T-helper 1 cell (primary cell): ENCODE data around the gene OBI1.
"Not testable (repeated sequence)": the region's sequence is repeated elsewhere in the genome, so short reads cannot be mapped to it uniquely, and the experiment has no call there.

ENCODE experiments used
- DNase-seq, 5 donors: peaks; one replicate each; pipeline ENCODE4 v3.0.0-alpha.2; 2012 to 2020

OBI1 gene

DNA sequence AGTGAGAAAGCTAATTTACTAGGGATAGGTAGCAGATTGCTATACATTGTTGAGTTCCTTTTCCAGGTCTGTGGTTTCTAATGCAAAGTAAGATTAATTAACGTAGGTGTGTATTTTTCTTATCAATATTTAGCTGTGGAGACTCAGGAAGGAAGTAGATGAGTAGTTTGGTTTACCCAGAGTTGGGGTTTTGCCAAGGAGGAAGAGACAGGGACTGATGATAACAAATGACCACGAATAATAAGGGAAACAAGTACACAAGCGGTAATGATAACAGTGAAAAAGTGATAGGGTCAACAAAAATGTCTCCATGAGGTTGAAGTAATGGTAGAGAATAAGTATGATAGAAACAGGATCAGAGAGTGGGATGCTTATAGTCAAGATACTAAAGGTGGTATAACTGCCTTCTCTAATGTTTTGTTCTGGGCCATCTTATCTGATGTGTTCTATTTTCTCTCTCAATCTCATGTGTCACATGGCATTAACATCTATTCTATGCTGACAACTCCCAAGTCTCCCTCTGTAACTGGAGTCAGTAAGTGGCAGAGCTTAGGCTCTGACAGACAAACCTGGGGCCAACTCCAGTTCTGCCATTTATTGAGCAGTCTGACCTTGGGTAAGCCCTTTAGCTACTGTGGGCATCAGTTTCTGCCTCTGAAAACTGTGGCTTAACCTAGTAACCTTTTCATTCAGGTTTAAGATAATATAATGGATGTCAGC lies 8.8 kb downstream of the OBI1 start:
- DNase-seq = no peak

DNA sequence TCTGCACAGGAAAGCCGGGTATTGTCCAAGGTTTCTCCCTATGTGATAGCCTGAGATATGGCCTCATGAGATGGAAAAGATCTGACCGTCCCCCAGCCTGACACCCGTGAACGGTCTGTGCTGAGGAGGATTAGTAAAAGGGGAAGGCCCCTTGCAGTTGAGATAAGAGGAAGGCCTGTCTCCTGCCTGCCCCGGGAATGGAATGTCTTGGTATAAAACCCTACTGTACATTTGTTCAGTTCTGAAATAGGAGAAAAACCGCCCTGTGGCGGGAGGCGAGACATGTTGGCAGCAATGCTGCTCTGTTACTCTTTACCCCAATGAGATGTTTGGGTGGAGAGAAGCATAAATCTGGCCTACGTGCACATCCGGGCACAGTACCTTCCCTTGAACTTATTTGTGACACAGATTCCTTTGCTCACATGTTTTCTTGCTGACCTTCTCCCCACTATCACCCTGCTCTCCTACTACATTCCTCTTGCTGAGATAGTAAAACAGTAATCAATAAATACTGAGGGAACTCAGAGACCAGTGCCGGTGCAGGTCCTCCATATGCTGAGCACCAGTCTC lies 11.8 kb downstream of the OBI1 start:
- not testable (repeated sequence) for DNase-seq

DNA sequence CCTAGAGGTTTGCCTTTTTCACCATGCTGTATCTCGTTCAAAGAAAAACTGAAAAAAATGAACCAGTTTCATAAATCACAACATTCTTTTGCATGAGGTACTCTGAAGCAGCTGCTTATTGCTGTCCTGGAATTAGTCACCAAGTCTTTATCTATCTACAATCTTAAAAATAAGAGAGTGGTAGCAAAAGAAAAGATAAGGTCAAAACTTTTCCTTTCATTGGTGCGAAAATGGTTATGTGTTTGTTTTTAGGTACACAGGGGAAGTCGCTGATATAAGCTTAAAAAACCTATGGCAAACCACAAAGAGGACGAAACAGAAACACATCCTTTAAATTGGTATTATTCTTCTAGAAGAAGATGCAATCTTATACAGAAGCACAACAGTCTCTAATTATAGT lies 20.7 kb downstream of the OBI1 start:
- peak in 1 of 5 donors; percentile 55 for DNase-seq

- DNase-seq = no peak
Observed at GRCh38 chr13:78636495-78636894, 22.5 kb downstream of the OBI1 start.

DNA sequence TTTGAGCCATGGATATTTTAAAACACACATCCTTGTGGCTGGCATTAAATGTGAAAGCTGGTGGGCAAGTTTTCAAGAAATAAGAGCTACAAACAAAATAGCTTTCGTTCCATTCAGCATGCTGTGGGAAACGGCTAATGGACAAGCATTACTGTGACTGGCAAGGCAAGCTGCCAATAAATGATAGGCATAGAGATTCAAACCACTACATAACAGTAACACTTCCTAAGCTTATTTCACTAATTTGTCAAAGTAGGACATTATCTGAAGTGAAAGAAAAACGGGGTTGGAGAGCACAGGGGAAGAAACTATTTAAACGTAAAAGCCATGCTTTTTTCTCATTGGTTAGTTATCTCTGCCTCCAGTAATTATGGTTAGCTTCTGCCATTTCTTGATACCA lies 26.0 kb downstream of the OBI1 start:
- no peak for DNase-seq

DNA sequence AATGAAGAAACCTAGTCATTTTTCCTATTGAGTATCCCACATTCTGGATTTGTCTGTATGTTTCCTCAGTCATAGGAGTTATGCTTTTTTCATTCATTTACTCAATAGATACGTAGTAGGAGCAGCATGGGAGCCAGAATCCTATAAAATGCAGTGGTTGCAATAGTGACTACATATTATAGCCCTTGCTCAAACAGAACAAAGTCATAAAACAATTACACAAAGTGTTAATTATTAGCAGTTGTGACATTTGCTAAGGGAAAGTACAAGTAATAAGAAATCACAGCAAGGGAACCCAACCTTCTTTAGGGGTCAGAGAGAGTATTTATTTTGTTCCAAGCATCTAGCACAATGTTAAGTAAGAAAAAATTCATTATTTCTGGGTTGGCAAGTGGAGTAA lies 27.9 kb downstream of the OBI1 start:
- no peak for DNase-seq

DNA sequence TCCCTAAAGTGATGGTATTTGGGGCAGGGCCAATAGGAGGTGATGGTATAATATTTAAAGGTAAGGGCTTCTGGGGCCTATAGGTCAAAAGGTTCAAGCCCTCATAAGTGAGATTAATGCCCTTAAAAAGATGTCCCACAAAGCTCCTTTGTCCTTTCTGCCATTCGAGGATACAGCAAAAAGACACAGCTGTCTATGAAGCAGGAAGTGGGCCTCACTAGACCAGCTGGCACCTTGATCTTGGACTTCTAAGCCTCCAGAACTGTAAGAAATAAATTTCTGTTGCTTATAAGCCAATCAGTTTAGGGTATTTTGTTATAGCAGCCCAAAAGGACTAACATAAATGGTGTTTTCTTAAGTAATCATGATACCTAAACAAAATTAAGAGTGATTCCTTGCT lies 28.4 kb downstream of the OBI1 start:
- DNase-seq = no peak

- DNase-seq = no peak
Observed at GRCh38 chr13:78625384-78625783, 33.6 kb downstream of the OBI1 start.

DNA sequence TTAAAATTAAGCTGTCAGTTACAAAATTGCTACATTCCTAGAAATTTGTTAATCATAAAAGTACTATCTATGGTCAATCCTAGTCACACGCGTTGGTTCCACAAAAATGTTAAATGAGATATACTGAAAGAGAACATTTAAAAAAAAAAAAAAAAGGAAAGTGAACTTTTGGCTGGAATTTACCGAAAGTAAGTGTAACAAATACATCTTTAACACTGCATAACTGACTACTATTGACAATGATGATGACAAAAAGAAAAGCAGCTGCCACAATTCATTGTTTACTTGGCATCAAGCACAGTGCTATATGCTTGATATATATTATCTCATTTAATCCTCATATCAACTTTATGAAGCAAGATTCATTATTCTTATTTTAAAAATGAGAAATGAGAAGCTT lies 35.8 kb downstream of the OBI1 start:
- no peak for DNase-seq

DNA sequence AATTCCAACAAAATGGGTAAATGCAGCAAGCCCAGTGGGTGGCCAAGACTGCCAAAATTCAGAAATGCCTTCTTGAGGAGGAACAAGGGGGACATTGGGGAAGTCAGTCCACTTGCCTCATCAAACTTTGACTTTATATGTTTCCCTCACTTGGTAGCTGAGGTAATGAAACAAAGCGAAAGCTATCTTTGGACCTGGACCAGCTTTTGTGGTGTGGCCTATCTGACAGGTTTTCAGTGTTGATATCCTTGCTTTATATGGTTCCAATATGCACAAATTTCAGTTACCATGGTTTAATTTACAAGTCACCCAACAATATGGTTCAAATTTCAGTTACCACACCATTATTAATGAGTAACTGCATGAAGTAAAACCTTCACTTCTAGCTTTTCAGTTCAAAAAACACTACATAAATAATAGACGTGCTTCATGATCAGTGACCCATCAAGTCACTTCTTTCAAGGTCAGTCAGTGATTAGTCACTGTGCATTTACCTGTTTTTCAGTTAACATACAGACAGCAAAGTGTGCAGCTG lies 38.0 kb downstream of the OBI1 start:
- no peak for DNase-seq

DNA sequence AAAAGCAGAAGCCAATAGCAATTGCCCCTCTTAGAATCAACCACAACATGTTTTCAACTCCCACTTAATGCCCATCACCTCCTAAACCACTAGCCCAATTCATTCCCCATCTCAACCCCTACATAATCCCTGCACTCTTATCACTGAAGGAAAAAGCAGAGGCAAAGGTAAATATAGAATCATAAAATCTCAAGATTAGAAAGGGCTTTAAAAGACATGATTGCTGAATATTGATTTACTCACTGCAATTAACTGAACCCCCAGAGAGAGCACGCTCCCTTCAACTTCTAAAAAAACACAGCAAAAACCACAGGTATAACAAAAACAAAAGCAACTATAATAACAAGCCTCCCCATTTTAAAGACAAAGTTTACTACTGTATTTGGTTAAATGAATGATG lies 40.5 kb downstream of the OBI1 start:
- no peak for DNase-seq

DNA sequence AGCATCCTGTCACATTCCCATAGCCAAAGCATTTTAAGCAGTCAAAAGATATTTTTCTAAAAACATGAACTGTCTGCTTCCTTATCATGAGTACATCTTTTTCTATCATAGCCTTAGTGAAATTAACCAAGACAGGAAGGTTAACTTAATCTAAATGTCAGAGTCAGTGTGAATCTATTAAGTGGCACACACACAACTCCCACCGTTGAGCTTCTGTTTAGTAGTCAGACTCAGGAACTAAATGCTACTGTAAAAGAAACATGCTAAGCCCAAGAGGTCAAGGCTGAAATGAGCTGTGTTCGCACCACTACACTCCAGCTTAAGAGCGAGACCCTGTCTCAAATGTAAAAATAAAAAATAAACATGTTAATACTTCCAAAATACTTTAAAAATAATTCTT lies 47.9 kb downstream of the OBI1 start:
- no peak for DNase-seq

- DNase-seq = no peak
Observed at GRCh38 chr13:78610381-78610883, 48.5 kb downstream of the OBI1 start.

GRCh38 chr13:78609464-78610205 lies 49.3 kb downstream of the OBI1 start:
- no peak for DNase-seq

DNA sequence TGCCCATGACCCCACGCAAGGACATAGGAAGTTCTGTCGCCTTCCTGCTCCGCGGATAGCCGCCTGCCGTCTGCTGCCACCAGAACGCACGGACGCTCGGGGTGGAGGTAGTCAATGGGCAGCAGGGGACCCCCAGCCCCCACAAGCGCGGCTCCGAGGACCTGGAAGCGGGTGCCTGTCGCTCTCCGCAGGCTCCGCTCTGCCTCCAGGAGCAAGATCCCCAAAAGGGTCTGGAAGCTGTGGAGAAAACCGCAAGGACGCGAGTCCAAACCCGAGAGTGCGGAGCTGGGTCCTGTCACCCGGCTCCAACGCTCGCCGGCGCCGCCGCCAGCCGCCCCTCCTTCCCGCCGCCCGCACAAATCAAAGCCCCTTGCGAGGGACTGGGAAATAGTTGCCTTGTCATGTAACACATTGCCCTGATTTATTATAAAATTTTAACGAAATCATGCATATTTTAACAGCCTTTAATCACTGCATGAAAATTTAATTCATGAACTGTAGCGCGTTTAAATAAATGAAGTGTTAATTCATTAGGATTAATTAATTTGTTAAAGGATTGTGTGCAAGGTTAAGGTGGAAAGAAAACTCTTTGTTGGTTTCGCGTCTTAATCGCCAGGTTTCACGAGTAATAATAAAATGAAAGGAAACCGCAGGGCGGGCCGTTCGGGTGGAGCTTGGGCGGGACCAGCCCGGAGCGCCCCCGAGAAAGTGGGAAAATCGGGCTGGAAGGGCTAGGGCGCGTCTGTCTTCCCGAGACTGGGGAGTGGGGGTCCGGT lies 50.1 kb downstream of the OBI1 start:
- DNase-seq = no peak

- no peak for DNase-seq
Observed at GRCh38 chr13:78608252-78608687, 50.7 kb downstream of the OBI1 start.

DNA sequence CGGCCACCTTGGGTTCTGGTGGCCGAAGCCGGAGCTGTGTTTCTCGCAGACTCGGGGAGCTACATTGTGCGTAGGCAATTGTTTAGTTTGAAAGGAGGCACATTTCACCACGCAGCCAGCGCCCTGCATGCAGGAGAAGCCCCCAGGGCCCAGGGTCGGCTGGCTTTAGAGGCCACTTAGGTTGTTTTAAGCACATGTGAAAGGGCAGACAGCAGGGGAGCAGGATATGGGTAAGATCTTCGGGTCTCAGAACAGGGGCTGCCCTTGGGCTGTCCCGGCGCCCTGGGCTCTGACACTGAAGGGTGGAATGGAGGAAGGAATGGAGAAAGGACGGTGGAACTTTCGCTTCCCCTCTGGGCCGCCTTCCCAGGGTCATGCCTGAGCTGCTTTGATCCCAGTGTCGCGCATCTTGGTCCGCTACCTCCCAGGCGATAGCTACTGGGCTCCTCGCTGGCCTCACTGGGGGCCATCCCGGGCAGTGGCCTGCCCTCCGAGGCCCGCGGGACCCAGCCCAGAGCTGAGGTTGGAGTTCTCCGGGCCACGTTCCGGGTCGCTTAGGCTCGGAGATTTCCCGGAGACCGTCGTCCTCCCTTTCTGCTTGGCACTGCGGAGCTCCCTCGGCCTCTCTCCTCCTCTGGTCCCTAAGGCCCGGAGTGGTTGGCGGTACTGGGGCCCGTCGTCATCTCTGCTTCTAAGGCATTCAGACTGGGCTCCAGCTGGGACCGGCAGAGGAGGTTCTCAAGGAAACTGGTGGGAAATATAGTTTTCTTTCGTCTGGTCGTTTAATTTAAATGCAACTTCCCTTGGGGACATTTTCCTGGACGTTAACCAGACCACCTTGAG lies 51.3 kb downstream of the OBI1 start:
- DNase-seq = no peak

DNA sequence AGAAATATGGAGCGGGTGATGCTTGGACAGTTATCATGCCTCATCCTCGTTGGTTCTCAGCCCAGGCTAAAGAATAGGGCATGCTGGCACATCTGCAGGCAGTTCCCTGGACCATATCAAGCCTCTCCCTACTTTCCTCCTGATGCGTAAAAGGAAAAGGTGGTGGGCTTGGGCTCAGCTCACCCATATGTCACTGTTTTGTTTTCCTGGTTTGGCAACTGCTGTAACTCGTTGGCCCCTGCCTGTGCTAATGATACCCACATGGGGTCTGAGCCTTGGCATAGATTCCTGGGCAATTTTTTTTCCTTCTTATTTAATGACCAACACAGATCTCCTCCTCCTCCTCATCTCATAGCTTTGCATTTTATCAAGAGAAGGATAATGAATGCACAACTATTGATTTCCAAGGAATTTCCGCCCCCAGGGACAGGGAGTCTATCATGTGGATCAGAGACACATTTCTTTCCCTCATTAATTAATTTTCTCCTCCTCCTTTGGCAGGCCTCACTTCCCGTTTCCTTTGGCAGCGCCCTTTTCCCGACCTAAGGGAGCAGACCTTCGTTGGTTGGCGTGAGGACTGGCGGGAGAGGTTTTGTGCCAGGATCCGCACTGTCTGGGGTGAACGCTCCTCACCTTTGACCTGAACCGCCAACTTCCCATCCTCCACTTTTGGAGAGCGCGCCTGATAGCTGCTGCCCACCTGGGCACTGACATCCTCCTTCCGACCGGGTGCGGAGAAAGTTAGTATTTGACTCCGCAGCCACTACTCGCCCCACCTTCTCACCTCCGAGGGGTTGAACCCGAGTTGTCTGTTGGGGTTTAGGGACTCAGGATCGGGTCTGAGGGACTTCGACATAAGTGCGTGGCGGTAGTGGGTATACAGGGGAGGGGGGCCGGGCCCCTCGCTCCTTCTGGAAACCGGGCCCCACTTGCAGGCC lies 52.2 kb downstream of the OBI1 start:
- DNase-seq = no peak

DNA sequence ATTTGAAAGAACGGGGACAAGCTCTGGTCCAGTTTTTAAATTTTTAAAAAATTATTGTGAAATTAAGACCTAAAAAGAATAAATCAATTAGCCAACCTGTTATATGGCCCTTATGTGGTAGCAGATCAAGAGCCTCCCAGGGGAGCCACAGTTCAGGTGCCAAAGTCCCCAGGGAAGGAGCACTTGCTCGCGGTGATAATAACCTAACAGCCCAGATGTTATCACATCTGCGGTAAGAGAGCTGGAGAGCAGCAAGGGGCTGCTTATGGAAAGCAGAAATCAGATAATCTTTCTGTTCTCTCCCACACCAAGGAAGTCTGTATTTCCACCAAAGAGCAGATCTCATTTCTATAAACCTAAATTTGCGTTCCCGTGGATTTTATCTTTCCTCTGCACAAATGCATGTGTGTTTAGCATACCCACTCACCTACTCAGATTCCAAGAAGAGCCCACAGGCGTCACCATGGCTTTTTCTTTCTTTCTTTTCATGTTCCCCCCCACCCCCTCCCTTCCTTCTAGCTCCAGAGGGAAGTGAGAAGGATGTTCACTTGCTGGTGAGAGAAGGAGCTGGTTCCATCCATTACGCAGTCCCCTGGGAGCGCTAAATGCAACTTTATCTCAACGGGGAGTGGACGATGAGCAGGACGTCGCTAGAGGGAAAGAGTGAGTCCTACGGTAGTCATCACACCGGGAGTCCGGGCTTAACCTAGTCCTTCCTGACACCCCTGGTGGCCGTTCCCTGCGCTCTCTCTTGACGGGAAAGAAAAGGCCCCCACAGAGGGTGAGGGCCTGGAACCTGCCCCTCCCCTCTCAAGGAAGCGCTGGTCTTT lies 54.0 kb downstream of the OBI1 start:
- no peak for DNase-seq
